ENCODE measurements around the gene MICAL3. TPM values are rescaled to one million over a fixed set of nuclear protein-coding genes. Genes with fewer than 3 reads are reported as not detected.

Gene MICAL3
- total RNA-seq, 3 donors from 2014 or later (not counting 1 experiment from before 2014, with no cell fraction given): 17.1 to 36.3 (median 34.3) TPM

GRCh38 chr22:17946662-17947367, 77.5 kb downstream of the MICAL3 start:
- Mint-ChIP-seq H3K4me3 (no peak overlapping the region), H3K36me3 (no peaks in the 10 kb centered on the region), H3K9me3 (no peaks in the 10 kb centered on the region), H3K27ac (no peak overlapping the region), H3K4me1 (peaks cover 5 to 24% of the 10 kb centered on the region in 2 donors), H3K27me3 (ENCODE audit: low read depth in 2 of 2) (no peaks in the 10 kb centered on the region)
- intact Hi-C loops (cut with micrococcal nuclease): no loop called here
- no peaks in the 10 kb centered on the region for H3K27me3 ChIP-seq (ENCODE audit: control insufficient read depth, insufficient read depth, low read length)
- DNase-seq (no peak), ATAC-seq (no peak)
- no peak overlapping the region for H3K27ac ChIP-seq (ENCODE audit: low read length)
- no peaks in the 10 kb centered on the region for H3K36me3 ChIP-seq (ENCODE audit: control insufficient read depth, insufficient read depth, low read length)
- H3K4me3 ChIP-seq (ENCODE audit: low read length): no peak overlapping the region
- no peaks in the 10 kb centered on the region for H3K4me1 ChIP-seq (ENCODE audit: control insufficient read depth, insufficient read depth, low read length)
- TF ChIP-seq, protein P1, sequence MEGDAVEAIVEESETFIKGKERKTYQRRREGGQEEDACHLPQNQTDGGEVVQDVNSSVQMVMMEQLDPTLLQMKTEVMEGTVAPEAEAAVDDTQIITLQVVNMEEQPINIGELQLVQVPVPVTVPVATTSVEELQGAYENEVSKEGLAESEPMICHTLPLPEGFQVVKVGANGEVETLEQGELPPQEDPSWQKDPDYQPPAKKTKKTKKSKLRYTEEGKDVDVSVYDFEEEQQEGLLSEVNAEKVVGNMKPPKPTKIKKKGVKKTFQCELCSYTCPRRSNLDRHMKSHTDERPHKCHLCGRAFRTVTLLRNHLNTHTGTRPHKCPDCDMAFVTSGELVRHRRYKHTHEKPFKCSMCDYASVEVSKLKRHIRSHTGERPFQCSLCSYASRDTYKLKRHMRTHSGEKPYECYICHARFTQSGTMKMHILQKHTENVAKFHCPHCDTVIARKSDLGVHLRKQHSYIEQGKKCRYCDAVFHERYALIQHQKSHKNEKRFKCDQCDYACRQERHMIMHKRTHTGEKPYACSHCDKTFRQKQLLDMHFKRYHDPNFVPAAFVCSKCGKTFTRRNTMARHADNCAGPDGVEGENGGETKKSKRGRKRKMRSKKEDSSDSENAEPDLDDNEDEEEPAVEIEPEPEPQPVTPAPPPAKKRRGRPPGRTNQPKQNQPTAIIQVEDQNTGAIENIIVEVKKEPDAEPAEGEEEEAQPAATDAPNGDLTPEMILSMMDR (IDR thresholded peaks at IDR 0.05): no peak
- 89% methylated on average over 7 of the region's 9 CpGs for WGBS (ENCODE audit: insufficient coverage)
- H3K9me3 ChIP-seq (ENCODE audit: control insufficient read depth, insufficient read depth, low read length): no peaks in the 10 kb centered on the region

DNA sequence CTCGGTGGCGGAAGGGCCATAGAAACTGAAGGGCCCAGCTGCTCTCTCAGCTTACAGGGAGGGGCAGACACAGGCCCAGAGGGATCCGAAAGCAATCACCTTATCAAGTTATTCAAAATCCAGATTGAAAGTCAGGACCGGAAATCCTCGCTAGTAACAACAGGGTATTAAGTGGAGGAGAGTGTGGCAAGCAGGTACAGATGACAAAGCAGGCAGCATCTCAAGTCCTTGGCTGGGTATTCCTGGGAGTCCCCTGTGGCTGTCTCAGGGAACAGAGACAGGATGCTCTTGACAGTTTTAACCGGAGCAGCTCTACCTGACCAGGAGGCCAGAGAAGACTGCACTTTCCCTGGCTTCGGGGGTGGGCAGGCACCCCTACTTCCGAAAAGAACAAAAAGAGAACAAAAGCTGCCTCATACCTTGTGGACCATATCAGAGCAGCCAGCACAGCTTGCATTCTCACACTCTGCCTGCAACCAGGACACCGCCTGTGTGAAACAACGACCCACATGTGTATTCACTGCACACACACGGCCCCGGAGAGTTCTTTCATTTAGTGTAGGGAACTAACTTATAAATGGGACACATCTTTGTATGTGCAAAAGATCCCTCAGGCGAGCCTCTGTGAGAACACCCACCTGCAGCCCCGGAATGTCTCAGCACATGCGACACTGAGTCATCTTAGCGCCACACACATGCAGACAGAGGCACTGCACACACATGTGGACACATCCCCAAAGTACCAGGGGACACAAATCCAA, 78.3 kb downstream of the MICAL3 start:
- Mint-ChIP-seq H3K4me1 (peaks cover 3 to 21% of the 10 kb centered on the region in 2 donors), H3K36me3 (no peaks in the 10 kb centered on the region), H3K27me3 (ENCODE audit: low read depth in 2 of 2) (no peaks in the 10 kb centered on the region), H3K27ac (no peak overlapping the region), H3K9me3 (no peaks in the 10 kb centered on the region), H3K4me3 (no peak overlapping the region)
- TF ChIP-seq, protein P1 (IDR thresholded peaks at IDR 0.05): no peak
- no peak for DNase-seq
- Histone ChIP-seq H3K36me3 (ENCODE audit: control insufficient read depth, insufficient read depth, low read length) (no peaks in the 10 kb centered on the region), H3K9me3 (ENCODE audit: control insufficient read depth, insufficient read depth, low read length) (no peaks in the 10 kb centered on the region), H3K4me3 (ENCODE audit: low read length) (no peak overlapping the region), H3K4me1 (ENCODE audit: control insufficient read depth, insufficient read depth, low read length) (no peaks in the 10 kb centered on the region), H3K27ac (ENCODE audit: low read length) (no peak overlapping the region), H3K27me3 (ENCODE audit: control insufficient read depth, insufficient read depth, low read length) (no peaks in the 10 kb centered on the region)
- intact Hi-C loops (cut with micrococcal nuclease): no loop called here
- ATAC-seq: no peak
- WGBS (ENCODE audit: insufficient coverage): 85% methylated on average over 16 of the region's 16 CpGs

- H3K4me1 Mint-ChIP-seq: peaks cover 3 to 16% of the 10 kb centered on the region in 2 donors
- DNase-seq (no peak), ATAC-seq (no peak)
- intact Hi-C loops (cut with micrococcal nuclease): no loop called here
- H3K4me3 Mint-ChIP-seq: no peak overlapping the region
- Histone ChIP-seq H3K36me3 (ENCODE audit: control insufficient read depth, insufficient read depth, low read length) (no peaks in the 10 kb centered on the region), H3K4me1 (ENCODE audit: control insufficient read depth, insufficient read depth, low read length) (no peaks in the 10 kb centered on the region), H3K27me3 (ENCODE audit: control insufficient read depth, insufficient read depth, low read length) (no peaks in the 10 kb centered on the region), H3K4me3 (ENCODE audit: low read length) (no peak overlapping the region), H3K9me3 (ENCODE audit: control insufficient read depth, insufficient read depth, low read length) (no peaks in the 10 kb centered on the region), H3K27ac (ENCODE audit: low read length) (no peak overlapping the region)
- no peaks in the 10 kb centered on the region for H3K9me3 Mint-ChIP-seq
- 93% methylated on average over 15 of the region's 15 CpGs for WGBS (ENCODE audit: insufficient coverage)
- no peaks in the 10 kb centered on the region for H3K36me3 Mint-ChIP-seq
- no peaks in the 10 kb centered on the region for H3K27me3 Mint-ChIP-seq (ENCODE audit: low read depth in 2 of 2)
- no peak overlapping the region for H3K27ac Mint-ChIP-seq
- TF ChIP-seq, protein P1 (IDR thresholded peaks at IDR 0.05): no peak
Observed at GRCh38 chr22:17945156-17945887, 79.0 kb downstream of the MICAL3 start.

All from natural killer cell (primary cell).